Stimulated activated CD8-positive, alpha-beta memory T cell treated with anti-CD3 and anti-CD28 coated beads, Interleukin-7, amount 100 ng/mL, for 24 hours (primary cell): Measurements from ENCODE around the gene IRAK1.
A peak's percentile ranks its signal among the peaks of the same experiment; 100 is the strongest.
"Not testable (repeated sequence)": the region's sequence is repeated elsewhere in the genome, so short reads cannot be mapped to it uniquely, and the experiment has no call there.

ENCODE experiments used
- DNase-seq: peaks from one replicate; pipeline ENCODE4 v3.0.0-alpha.2; 2020; ENCODE audit warnings: low read depth

Gene IRAK1

DNA sequence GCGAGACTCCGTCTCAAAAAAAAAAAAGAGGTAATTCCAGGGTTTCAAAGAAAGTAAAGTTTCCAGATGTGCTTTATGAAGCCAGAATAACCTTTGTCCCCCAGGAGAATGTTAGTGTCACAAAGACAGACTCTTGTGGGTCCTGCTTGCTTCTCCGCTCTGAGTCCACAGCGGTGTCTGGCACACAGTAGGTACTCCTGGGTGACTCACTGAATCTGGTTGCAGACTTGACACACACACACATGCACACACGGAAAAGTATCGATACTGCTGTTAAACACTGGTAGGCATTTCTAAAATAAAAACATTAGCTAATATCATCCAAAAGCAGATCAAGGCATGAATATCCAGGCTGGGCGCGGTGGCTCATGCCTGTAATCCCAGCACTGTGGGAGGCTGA lies 24.2 kb downstream of the IRAK1 start:
- no peak for DNase-seq

DNA sequence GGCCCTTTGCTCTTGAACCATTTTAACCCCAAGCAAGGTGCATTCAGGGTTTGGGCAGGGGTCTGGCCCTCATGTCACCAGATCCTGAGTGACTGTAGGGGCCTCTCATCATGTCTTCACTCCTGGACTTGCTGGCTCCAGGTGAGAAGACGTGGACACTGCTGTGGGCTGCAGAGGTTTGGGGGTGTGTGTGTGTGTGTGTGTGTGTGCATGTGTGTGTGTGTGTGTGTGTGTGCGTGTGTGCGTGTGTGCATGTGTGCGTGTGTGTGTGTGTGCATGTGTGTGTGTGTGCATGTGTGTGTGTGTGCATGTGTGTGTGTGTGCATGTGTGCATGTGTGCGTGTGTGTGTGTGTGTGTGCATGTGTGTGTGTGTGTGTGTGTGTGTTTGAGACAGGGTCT lies 25.3 kb downstream of the IRAK1 start:
- DNase-seq: not testable (repeated sequence)

DNA sequence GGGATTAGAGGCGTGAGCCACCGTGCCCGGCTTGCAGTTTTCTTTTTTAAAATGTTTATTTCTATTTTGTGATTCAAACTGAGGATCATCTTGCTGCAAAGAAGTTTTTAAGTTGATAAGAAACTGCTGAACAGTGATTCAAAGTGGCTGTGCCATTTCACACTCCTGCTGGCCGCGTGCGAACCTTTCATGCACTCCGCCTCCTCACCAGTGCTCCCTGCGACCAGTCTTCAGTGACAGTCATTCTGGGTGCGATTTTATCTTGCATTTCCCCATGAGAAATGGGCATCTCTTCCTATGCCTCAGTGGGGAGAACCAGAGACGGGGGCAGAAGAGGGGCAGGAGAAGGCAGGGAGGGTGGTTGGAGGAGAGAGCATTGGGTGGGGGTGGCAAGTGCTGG lies 25.7 kb downstream of the IRAK1 start:
- no peak for DNase-seq

DNA sequence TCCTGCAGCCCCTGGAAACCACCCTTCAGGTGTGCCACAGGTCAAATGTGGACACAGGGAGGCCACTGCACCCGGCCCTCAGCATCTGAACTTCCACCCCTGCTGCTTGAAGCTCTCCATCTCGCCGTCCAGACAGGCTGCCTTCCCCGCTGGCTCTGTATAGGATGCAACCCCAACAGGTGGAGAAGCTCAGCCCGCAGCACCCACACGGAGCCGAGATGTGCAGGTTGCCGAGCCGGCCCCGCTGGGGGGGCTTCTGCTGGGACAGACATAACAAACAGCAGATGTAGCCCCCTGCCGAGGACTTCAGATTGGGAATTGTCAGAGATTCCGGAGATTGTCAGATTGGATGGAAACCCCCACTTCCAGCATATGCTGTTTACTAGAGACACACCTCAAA lies 26.6 kb downstream of the IRAK1 start:
- DNase-seq: no peak

DNA sequence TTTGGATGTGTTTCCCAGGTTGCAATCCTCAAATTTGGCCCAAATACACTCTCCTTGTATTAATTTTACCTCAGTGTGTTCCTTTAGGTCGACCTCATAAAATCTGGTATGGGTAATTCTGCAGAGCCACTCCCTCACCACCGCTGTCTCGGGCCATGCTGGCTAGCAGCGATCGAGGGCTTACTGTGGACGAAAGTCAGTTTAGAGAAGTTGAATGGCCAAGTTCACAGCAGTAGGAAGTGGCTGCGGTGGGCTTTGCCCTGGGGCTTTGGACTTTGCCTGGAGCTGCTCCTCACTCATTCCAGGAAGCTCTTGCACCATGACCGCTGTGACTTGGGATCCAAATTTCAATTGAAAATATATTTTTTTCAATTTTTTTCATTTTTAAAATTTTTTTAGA lies 27.5 kb downstream of the IRAK1 start:
- no peak for DNase-seq

DNA sequence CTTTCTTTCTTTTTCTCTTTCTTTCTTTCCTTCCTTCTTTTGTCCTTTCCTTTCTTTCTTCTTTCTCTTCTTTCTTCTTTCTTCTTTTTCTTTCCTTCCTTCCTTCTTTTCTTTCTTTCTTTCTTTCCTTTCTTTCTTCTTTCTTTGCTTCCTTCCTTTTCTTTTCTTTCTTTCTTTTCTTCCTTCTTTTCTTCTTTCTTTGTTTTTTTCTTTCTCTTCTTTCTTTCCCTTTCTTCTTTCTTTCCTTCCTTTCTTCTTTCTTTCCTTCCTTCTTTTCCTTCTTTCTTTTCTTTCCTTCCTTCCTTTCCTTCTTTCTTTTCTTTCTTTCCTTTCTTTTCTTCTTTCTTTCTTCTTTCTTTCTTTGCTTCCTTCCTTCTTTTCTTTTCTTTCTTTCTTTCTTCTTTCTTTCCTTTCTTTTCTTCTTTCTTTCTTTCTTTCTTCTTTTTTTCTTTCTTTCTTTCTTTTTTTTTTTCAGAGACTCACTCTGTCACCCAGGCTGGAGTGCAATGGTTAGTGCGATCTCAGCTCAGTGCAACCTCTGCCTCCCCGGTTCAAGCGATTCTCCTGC lies 28.6 kb downstream of the IRAK1 start:
- no peak for DNase-seq

DNA sequence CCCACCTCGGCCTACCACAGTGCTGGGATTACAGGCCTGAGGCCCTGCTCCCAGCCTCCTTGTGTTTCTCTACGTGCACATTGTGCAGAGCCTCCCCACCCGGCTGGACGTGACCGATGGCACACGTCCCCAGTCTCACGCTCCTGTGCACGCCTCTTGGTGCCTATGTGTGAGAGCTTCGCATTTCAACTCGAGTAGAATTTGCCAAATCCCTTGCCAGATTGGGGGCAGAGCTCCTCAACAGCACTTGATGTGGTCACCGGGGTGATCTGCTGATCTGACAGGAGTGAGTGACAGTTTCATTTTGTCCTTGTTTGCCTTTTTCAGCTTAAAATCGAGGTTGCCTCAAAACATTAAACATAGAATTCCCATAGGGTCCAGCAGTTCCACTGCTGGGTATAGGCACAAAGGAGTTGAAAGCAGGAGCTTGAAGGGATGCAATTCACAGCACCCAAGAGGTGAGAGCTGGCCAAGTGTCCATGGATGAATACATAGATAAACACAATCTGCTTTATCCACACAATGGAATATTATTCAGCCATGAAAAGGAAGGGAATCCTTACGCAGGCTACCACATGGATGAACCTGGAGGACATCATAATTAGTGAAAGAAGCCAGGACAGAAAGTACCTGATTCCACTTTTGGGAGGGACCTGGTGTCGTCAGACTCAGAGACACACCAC lies 29.6 kb downstream of the IRAK1 start:
- DNase-seq: no peak

DNA sequence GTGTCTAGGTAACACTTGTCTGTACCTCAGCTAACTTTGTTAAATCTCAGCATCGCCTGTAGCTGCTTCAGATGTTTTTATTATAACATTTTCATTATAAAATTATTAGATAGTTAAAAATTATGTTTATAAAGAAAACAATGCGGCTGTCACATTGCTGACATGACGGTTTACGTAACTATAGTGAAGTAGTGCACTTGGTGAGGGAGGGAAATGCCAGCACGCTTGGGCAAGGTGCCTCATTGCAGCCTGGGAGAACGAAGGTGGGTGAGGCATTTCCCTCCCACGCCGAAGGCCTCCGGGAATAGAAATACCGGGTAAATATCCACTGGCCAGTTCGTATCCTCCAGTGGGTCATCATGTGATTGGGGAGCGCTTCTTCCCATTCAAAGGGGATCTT lies 31.2 kb downstream of the IRAK1 start:
- no peak for DNase-seq

DNA sequence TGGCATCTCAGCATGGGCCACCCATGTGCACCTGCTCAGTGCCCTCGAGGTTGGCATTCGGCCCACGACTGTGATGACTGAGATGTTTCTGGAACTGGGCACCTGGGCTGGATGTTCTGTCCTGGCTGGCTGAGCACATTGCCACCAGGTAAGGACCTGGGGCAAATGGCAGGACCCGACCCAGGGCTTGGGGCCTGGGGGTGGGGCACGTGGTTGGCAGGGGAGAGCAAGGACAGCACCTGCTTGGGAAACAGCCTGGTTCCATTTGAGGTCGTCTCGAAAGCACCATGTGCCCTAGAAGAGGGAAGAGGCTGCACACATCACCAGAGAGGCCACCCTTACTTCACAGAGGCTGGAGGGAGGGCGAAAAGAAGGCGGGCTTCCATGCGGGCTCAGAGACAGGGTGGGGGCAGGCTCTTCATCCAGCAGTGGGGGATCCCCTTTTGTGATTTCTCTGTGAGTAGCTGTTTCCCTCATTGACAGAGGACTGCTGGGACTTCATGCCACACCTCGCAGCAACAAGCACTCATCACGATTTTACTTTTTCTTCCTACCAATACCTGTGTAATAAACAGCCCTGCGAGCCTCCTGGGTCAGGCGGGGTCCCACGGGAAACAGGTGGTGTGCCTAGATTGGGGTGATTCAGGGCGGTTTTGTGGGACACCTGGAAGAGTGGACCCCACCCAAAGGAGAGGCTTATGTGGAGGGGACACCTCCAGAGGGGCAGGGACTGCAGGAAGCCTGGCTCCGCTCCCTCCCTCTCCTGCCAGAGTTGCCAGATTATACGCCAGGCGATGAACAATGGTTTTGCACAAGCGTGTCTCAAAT lies 35.1 kb downstream of the IRAK1 start:
- no peak for DNase-seq

DNA sequence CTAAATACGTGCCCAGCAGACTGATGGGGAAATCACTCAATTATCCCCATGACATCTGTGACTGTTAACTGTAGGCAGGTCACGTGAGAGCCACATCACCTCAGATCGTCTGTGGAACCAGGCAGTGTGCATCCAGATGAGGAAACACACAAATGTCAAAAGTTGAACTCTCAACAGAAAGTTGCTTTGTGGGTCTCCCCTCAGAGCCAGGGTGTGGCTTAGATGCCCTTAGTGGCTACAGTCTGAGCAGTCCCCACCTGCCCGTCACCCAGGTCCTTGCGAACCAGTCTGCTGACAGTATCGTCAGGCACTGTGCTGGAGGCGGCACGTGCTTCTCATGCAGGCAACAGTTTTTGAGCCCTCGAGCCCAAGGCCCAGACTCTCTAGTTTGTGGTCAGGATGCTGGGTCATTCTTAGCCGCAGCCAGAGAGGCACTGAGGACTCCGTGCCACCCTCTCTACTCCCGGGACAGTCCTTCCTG lies 36.3 kb downstream of the IRAK1 start:
- DNase-seq: no peak

DNA sequence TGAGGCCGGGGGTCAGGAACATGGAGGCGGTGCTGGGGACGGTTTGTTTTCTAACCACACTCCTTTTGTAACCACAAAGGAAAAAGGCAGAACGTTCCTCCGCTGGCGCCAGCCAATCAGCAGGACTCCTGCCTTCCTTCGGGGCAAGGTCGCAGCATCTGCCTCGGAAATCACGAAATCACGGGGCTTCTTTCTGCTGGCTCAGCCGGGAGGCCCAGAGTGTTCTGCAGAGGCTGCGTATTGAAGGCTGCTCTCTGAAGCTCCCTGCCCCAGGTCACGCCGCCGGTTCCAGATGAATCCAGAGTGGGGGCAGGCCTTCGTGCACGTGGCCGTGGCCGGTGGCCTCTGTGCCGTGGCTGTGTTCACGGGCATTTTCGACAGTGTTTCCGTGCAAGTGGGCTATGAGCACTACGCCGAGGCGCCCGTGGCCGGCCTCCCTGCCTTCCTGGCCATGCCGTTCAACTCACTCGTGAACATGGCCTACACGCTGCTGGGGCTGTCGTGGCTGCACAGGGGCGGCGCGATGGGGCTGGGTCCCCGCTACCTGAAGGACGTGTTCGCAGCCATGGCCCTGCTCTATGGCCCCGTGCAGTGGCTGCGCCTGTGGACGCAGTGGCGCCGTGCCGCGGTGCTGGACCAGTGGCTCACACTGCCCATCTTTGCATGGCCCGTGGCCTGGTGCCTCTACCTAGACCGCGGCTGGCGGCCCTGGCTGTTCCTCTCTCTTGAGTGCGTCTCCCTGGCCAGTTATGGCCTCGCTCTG lies 37.8 kb downstream of the IRAK1 start:
- DNase-seq: no peak

DNA sequence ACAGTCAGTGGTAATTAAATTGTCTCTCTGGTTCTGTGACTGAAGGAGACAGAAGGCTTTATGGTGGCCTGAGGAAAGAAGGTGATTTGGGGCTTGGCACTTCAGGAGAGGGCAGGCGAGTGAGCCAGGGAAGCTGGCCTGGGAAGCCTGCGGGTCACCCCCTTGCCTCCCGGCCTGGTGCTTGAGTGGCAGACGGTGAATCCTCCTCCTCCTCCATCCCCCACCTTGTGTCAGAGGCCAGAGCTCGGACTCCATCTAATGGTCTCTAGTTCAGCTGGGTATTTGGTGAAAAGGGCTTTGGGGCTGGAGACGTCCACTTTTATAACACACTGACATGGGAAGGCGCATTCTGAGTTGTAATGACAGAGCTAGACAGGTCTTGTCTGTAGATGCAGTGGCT lies 38.5 kb downstream of the IRAK1 start:
- no peak for DNase-seq

DNA sequence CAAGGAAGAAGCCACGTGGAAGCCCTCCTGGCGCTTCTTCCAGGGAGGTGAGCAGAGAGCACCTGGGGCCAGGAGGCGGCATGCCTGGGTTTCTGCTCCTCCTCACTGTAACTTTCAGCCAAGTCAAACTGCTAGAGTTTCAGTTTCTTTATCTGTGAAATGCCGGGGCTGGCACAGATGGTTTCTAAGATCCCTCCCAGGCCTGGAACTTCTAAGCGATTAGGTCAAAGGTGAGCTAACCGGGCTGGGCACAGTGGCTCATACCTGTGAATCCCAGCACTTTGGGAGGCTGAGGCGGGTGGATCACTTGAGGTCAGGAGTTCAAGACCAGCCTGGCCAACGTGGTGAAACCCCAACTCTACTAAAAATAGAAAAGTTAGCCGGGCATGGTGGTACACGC lies 39.3 kb downstream of the IRAK1 start:
- DNase-seq: not testable (repeated sequence)

DNA sequence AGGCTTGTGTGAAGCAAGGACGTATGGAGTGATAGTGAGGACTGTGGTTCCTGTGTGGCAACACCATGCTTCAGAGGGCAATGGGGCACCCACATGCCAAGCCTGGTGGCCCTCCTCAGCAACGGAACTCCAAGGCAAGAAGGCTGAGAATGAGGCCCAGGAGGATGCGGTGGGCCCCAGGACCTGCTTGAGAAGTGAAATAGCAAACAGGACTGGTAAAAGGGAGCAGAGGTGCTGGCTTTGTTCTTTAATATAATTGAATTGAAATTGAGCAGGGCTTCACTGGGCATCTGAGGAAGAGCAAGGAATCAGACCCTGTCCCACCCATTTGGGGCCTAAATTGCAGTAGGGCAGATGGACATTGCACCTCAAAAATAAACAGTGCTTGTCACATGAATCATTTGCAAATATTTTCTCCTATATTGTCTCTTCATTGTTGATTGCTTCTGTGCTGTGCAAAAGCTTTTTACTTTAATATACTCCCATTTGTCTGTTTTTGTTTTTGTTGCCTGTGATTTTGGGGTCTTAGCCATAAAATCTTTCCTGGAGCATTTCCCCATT lies 44.9 kb downstream of the IRAK1 start:
- no peak for DNase-seq

DNA sequence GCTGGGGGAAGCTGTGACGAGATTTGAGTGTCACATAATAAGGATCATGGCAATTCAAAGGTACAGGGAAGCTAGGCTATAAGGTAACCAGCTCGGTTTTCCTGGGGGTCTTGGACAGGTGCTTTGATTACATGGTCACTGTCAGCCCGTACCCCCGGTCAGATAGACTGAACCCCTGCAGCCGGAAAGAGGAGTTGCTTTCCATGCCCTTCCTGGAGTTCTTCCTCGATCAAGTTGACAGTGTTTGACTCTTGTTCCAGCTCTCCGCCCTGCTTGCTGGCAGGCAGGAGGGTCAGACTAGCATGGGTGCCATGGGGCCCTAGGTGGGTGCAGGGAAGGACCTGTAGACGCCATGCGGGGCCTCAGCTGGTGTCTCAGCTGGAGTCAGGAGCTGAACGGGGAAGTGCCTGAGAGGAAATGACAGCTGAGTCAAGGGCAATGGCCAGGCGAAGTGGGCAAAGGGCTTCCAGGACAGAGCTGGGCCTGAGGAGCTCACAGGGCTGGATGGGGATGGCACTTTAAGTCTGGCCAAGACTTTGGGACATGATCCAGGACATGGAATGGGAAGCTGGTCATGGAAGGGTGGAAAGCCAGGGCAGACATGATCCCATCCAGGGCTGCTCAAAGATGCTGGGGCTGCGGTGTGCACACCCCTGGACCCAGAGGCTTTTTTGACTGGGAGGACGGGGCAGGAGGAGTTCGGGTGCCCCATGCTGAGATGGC lies 45.5 kb downstream of the IRAK1 start:
- no peak for DNase-seq

DNA sequence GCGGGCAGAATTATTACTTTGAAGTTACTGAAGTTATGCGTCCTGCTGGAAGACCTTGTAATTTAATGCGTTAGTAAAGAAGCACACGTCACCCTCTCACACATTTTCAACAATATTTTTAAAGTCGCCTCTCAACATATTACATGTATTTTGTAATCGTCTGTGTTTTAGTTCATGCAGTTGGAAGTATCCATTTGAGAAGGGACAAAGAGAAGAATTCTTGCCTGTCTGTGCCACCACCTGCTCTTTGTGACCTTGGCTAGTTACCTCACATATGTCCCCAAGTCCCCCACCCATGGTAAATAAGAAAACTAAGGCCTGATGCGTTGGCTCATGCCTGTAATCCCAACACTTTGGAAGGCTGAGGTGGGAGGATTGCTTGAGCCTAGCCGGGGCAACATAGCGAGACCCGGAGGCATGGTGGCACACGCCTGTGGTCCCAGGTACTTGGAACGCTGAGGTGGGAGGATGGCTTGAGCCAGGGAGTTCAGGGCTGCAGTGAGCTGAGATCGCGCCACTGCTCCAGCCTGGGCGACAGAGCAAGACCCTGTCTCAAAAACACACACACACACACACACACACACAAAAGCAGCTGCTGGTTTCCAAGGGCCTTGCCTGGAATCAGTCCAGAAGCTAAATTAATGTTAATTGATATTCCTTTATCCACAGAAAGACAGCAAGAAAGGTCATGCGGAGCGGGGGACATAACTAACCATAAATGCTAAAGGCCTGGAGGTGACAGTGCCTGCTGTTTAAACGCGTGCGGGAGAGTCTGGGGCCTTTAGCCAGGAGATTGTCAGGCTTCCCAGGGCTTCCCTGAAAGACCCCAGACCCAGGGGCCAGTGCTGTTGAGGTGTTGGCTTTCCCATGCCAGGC lies 46.3 kb downstream of the IRAK1 start:
- no peak for DNase-seq

DNA sequence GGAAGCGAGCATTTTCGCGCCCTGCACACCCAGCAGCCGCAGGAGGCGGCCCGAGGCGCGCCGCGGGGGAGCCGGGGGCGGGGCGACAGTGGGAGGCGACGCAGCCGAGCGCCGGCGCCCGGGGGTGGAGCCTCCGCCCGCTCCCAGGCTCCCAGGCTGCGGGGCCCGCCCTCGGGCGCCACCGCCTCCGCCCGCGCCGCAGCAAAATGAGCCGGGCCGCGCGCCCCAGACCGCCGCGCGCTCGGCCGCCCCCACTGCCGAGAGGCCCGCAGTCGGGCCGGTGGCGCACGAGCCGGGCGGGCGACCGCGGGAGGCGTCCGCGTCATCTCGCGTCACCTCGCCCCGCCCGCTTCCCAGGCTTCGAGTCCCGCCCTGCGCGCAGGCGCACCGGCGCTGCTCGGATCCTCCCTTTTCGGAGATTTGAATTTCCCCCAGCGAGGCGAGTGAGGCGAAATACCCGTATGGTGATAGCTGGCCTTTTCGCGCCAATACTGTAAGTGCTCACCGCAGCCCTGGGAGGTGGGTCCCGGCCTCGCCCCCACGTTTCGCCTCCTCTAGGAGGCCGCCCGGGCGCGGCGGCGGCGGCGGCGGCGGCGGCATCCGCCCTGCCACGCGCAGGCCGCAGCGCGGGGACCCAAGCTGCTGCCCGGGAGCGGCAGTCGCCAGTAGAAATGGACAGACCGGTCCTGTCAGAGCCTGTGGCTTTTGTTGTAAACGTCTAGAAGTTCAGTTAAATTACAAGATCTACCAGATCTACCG lies 47.2 kb downstream of the IRAK1 start, which contains the start of gene TMEM187:
Gene TMEM187, plus strand, starts transcription at position 387 of the 759 bp plus-strand sequence. CDS start 9,309 bp downstream, outside the sequence.
- peak; percentile 59 for DNase-seq

DNA sequence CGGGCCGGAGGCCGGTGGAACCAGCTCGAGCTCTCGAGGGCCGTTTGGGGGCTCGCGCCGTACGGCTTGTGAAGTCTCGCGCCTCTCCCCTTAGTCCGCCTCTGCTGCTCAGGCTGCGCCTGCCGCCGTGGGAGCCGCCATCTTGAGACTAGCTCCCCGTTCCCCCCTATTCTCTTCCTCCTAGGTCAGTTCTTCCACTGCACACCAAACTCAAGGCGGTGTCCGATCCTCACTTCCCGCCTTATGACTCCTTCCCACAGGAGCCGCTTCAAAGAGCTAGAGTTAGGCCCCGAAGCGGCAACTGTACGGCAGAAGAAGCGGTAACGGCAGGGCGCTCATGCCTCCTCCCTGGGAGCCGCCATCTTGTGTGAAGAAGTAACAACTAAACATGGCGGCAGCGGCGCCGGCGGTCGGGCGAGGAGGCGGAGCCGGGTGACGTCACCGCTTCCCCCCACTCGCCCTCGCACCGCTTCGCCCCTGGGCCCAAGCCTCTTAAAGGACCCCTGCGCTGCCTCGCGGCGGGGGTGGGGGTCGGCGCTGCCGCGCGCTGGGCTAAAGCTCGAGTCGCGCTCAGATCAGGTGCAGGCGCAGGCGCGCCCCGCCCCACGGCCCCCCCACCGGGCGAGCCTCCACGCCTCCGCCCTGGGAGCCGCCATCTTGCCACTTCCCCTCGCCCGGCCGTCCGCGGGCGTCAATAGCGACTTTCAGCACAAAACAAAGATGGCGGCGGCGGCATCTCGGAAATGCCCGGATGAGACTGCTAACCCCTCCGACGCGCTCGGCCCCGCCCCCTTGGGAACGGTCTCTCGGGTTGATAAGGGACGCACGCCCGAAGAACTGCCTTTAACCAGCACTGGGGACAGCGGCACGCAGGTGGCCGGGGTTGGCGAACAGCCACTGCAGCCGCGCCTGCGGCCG lies 48.0 kb downstream of the IRAK1 start, which contains the start of gene HCFC1:
Gene HCFC1, minus strand, starts transcription at position 369 of the 918 bp plus-strand sequence. CDS start 978 bp downstream, outside the sequence.
- DNase-seq: peak; percentile 73
